Activated T-helper 1 cell treated with anti-CD3 and anti-CD28 coated beads, Interleukin-12 subunit alpha, Interleukin-12 subunit beta, Interleukin-2, Interleukin-4 antibody, amounts not matched to agents 30 ng/mL and 10 ng/mL and 1 ng/mL, durations not matched to agents 14 hours and 24 hours and 36 hours (primary cell): Measurements from ENCODE around the gene HPN. TPM values are rescaled to one million over a fixed set of nuclear protein-coding genes. Genes with fewer than 3 reads are reported as not detected.
A peak's percentile ranks its signal among the peaks of the same experiment; 100 is the strongest.

Source experiments
- DNase-seq: peaks from one replicate; pipeline ENCODE4 v3.0.0; 2021; ENCODE audit warnings: low spot score
- H3K27ac Mint-ChIP-seq: one replicate; pipeline ENCODE4 v1.8.0; 2021; ENCODE audit warnings: mild to moderate bottlenecking, mixed read lengths
- H3K27me3 Mint-ChIP-seq: one replicate; pipeline ENCODE4 v1.8.0; 2022; ENCODE audit warnings: mild to moderate bottlenecking, moderate library complexity, mixed read lengths; ENCODE audit not compliant: insufficient read depth
- H3K36me3 Mint-ChIP-seq: one replicate; pipeline ENCODE4 v1.8.0; 2021; ENCODE audit warnings: low read depth, mixed read lengths
- H3K4me1 Mint-ChIP-seq: one replicate; pipeline ENCODE4 v1.8.0; 2021; ENCODE audit warnings: low read depth, mixed read lengths
- H3K4me3 Mint-ChIP-seq: one replicate; pipeline ENCODE4 v1.8.0; 2021; ENCODE audit warnings: mild to moderate bottlenecking, moderate library complexity, mixed read lengths
- H3K9me3 Mint-ChIP-seq: one replicate; pipeline ENCODE4 v1.8.0; 2021; ENCODE audit warnings: mixed read lengths
- intact Hi-C: fragments of 100-400 bp; cut with micrococcal nuclease; formaldehyde crosslinking; loops from one replicate; pipeline ENCODE4 v1.15.1; 2024
- total RNA-seq: library from RNA; stranded (reverse); gene quantifications from 2 replicates; pipeline ENCODE4 v1.2.3, GENCODE V29; 2022

HPN gene
- total RNA-seq, 1 donor from 2014 or later = not detected

DNA sequence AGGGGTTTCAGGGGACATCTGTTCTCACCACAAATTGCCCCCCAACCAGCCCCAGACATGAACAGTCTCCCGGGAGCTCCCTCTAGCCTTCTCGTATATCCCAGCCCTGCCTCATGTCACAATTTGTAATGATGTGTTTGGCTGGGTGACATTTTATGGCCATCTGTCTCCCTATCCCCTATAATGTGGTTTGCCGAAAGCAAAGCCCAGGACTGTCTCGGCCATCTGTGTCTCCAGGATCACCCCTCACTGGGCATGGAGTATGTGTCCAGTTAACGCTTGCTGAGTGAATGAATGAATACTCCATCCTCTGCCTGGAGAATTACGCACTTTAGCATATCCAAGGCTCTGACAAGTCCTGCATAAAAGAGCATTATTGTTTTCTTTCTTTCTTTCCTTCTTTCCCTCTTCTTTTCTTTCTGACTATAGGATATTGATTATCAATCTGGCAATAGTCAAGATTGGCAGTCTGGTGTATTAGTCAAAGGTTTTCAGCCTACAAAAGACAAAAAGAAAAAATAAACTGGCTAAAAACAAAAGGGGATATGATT lies 15.1 kb downstream of the HPN start:
- intact Hi-C loops = no loop called here

DNA sequence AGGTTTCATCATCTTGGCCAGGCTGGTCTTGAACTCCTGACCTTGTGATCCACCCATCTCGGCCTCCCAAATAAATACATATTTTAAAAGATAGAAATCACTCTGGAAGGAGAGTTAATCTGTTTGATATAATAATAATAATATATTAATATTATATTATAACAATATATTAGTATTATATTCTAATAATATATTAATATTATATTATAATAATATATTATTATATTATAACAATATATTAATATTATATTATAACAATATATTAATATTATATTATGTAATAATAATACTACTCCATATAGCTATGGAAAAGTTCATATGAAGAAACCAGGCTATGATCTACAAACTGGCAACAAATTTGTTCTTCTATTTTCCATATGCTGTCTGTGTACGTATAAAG lies 16.8 kb downstream of the HPN start:
- H3K27me3 Mint-ChIP-seq = peaks cover 4% of the 10 kb centered on the region
- no peaks in the 10 kb centered on the region for H3K36me3 Mint-ChIP-seq
- no peaks in the 10 kb centered on the region for H3K4me1 Mint-ChIP-seq
- no peak overlapping the region for H3K27ac Mint-ChIP-seq
- no peak for DNase-seq
- no peak overlapping the region for H3K4me3 Mint-ChIP-seq
- intact Hi-C loops = no loop called here
- no peaks in the 10 kb centered on the region for H3K9me3 Mint-ChIP-seq

More for the DNA sequence above, 15.1 kb downstream of the HPN start:
- peaks cover 4% of the 10 kb centered on the region for H3K27me3 Mint-ChIP-seq
- no peaks in the 10 kb centered on the region for H3K9me3 Mint-ChIP-seq
- DNase-seq = no peak
- no peaks in the 10 kb centered on the region for H3K36me3 Mint-ChIP-seq
- no peaks in the 10 kb centered on the region for H3K4me1 Mint-ChIP-seq
- no peak overlapping the region for H3K27ac Mint-ChIP-seq
- no peak overlapping the region for H3K4me3 Mint-ChIP-seq

DNA sequence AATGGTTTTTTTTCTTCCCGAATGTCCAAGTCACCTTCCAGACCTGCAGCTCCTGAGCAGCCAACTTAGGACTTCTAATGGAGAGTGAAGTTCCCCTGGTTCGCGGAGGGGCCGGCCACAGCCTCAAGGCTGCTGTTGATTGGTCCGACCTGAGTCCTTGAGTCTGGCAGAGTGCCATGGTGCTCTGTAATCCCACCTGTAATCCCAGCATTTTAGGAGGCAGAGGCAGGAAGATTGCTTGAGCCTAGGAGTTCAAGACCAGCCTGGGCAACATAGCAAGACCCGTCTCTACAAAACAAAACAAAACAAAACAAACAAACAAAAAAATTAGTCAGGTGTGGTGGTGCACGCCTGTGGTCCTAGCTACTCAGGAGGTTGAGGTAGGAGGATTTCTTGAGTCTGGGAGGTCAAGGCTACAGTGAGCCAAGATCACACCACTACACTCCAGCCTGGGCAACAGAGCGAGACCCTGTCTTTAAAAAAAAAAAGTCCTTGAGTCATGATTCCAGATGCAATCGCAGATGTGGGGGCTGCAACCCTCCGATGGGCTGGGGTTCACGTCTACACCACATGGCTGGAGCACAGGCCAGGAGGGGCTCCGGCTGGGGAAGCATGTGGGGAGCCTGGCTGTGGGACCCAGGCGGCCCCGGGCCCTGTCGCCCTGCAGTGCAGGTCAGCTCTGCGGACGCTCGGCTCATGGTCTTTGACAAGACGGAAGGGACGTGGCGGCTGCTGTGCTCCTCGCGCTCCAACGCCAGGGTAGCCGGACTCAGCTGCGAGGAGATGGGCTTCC lies 17.7 kb downstream of the HPN start:
- H3K27me3 Mint-ChIP-seq = peaks cover 4% of the 10 kb centered on the region
- no peak for DNase-seq
- H3K27ac Mint-ChIP-seq = no peak overlapping the region
- no peaks in the 10 kb centered on the region for H3K36me3 Mint-ChIP-seq
- H3K4me1 Mint-ChIP-seq = peaks cover 7% of the 10 kb centered on the region
- H3K9me3 Mint-ChIP-seq = no peaks in the 10 kb centered on the region
- intact Hi-C loops = no loop called here
- H3K4me3 Mint-ChIP-seq = no peak overlapping the region

DNA sequence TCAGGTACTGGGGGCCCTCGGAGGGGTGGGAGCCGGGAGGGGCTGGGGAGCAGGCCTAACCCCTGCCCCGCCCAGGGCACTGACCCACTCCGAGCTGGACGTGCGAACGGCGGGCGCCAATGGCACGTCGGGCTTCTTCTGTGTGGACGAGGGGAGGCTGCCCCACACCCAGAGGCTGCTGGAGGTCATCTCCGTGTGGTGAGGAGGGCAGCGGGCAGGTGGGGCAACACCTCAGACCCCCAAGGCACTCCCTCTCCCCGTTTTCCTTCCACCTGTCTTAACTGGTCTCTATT lies 18.2 kb downstream of the HPN start:
- Mint-ChIP-seq H3K36me3 (no peaks in the 10 kb centered on the region), H3K4me3 (no peak overlapping the region), H3K9me3 (no peaks in the 10 kb centered on the region), H3K4me1 (peaks cover 7% of the 10 kb centered on the region), H3K27me3 (peaks cover 4% of the 10 kb centered on the region), H3K27ac (no peak overlapping the region)
- DNase-seq = no peak
- intact Hi-C loops = no loop called here

DNA sequence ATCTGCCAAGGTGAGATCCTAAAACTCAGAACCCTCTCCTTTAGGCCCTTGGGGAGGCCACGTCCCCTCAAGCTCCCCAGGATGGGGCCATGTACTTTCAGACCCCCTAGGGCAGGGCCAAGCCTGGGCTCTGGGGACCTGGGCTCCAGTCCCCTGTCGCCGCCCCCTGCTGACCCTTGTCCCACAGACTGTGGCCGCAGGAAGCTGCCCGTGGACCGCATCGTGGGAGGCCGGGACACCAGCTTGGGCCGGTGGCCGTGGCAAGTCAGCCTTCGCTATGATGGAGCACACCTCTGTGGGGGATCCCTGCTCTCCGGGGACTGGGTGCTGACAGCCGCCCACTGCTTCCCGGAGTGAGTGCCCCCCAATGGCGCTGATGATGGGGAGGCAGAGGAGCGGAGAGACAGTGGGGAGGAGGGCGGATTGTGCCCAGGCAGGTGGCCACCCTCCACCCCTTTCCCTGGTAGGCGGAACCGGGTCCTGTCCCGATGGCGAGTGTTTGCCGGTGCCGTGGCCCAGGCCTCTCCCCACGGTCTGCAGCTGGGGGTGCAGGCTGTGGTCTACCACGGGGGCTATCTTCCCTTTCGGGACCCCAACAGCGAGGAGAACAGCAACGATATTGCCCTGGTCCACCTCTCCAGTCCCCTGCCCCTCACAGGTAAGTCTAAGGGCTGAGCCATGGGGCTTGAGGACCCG lies 18.8 kb downstream of the HPN start:
- no peaks in the 10 kb centered on the region for H3K9me3 Mint-ChIP-seq
- H3K4me1 Mint-ChIP-seq = peaks cover 7% of the 10 kb centered on the region
- H3K27ac Mint-ChIP-seq = no peak overlapping the region
- H3K36me3 Mint-ChIP-seq = no peaks in the 10 kb centered on the region
- peaks cover 4% of the 10 kb centered on the region for H3K27me3 Mint-ChIP-seq
- intact Hi-C loops = no loop called here
- H3K4me3 Mint-ChIP-seq = no peak overlapping the region
- DNase-seq = no peak

DNA sequence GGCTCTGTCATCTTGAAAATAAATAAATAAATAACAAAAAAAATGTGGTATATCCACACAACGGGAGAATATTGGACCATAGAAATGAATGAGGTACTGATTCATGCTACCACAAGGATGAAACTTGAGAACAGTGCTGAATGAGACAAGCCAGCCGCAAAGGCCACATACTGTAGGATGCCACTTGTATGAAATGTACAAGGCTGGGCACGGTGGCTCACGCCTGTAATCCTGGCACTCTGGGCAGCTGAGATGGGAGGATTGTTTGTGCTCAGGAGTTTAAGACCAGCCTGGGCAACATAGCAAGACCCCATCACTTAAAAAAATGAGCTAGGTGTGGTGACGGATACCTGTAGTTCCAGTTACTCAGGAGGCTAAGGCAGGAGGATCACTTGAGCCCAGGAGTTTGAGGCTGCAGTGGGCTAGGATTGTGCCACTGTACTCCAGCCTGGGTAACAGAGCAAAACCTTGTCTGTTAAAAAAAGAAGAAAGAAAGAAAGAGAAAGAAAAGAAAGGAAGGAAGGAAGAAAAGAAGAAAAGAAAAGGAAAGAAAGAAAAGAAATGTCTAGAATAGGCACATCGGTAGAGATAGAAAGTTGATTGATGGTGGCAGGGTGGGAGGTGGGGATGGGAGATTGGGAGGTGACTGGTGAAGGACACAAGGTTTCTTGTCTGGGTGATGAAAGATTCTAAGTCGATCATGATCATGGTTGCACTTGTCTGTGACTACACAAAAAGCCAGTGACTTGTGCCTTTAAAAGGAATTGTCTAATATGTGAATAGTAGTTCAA lies 20.3 kb downstream of the HPN start:
- no peaks in the 10 kb centered on the region for H3K27me3 Mint-ChIP-seq
- H3K9me3 Mint-ChIP-seq = no peaks in the 10 kb centered on the region
- H3K4me3 Mint-ChIP-seq = no peak overlapping the region
- peaks cover 11% of the 10 kb centered on the region for H3K4me1 Mint-ChIP-seq
- no peaks in the 10 kb centered on the region for H3K36me3 Mint-ChIP-seq
- no peak for DNase-seq
- no peak overlapping the region for H3K27ac Mint-ChIP-seq
- intact Hi-C loops = no loop called here

DNA sequence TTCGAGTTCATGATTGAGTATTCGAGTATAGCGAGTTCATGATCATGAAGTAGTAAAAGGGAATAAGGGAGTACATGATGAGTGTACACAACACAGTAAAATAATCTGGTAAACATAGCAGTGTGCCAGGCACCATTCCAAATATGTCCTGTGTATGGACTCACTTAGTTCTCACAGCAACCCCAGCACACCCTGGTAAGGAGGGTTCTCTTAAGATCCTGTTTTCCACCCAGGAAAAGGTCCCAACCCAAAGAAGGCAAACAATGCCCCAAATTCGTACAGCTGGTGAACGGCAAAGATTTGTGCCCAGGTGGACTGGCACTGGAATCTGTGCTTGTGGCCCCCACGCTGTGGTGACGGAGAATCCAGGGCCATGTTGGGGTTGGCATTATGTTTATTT lies 21.4 kb downstream of the HPN start:
- peaks cover 16% of the 10 kb centered on the region for H3K4me1 Mint-ChIP-seq
- H3K27me3 Mint-ChIP-seq = no peaks in the 10 kb centered on the region
- H3K9me3 Mint-ChIP-seq = no peaks in the 10 kb centered on the region
- H3K36me3 Mint-ChIP-seq = no peaks in the 10 kb centered on the region
- no peak overlapping the region for H3K4me3 Mint-ChIP-seq
- H3K27ac Mint-ChIP-seq = no peak overlapping the region
- intact Hi-C loops = no loop called here
- no peak for DNase-seq

DNA sequence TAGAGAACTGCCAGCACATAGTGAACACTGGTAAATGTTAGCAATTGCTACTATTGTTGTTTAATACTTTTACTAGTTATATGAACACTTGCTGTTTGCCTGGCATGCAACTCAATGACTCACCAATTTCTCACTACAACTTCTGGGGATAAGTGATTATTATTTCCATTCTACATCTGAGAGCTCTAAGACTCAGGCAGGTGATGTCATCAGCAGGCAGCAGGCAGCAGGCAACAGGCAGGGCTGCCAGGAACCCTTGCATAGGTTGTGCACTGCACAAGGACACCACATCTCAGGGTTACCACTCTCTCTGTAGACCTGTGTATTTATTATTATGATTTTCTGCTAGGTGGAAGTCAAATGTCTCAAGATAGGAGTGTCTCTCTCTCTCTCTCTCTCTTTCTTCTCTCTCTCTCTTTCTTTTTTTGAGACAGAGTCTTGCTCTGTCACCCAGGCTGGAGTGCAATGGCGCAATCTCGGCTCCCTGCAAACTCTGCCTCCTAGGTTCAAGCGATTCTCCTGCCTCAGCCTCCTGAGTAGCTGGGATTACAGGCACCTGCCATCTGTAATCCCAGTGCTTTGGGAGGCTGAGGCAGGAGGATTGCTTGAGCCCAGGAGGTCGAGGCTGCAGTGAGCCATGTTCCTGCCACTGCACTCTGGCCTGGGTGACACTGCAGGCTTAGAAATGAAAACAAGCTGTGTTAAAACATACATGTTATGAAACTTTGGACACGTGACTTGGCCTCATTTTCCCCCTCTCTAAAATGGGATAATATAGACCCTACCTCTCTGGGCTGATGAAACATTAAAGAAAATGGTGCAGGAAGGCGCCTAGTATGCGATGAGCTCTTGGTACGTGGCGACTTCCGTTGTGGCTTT lies 22.7 kb downstream of the HPN start:
- no peaks in the 10 kb centered on the region for H3K9me3 Mint-ChIP-seq

DNA sequence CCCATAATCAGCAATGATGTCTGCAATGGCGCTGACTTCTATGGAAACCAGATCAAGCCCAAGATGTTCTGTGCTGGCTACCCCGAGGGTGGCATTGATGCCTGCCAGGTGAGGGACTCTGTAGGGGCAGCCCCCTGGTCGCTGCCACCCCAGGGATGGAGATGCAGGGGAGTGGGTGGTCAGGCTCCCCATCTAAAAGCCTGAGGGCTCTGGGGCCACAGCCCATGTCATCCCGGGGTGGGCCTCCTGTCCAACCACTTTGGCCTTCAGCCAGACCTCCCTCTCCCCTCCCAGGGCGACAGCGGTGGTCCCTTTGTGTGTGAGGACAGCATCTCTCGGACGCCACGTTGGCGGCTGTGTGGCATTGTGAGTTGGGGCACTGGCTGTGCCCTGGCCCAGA lies 24.1 kb downstream of the HPN start:
- Mint-ChIP-seq H3K4me3 (no peak overlapping the region), H3K4me1 (peaks cover 16% of the 10 kb centered on the region), H3K27me3 (peaks cover 6% of the 10 kb centered on the region), H3K27ac (no peak overlapping the region), H3K9me3 (peaks cover 7% of the 10 kb centered on the region), H3K36me3 (no peaks in the 10 kb centered on the region)
- intact Hi-C loops = no loop called here
- DNase-seq = no peak

More for the DNA sequence above, 22.7 kb downstream of the HPN start:
- Mint-ChIP-seq H3K27me3 (peaks cover 4% of the 10 kb centered on the region), H3K27ac (peak overlapping the region; percentile 68), H3K4me3 (no peak overlapping the region), H3K4me1 (peaks cover 16% of the 10 kb centered on the region), H3K36me3 (no peaks in the 10 kb centered on the region)
- intact Hi-C loops = no loop called here
- no peak for DNase-seq

DNA sequence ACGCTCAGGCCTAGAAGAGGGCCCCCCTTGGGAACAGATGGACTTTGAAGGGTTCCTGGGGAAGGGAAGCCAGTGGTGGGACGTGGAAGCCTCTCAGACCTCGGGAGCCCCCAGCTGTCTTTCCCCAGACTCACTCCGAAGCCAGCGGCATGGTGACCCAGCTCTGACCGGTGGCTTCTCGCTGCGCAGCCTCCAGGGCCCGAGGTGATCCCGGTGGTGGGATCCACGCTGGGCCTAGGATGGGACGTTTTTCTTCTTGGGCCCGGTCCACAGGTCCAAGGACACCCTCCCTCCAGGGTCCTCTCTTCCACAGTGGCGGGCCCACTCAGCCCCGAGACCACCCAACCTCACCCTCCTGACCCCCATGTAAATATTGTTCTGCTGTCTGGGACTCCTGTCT lies 24.6 kb downstream of the HPN start:
- no peak overlapping the region for H3K4me3 Mint-ChIP-seq
- DNase-seq = no peak
- intact Hi-C loops = loop anchor here (2.0 kb wide), 1 partner anchor 201 kb away; no protein-coding TSS in a partner anchor

DNA sequence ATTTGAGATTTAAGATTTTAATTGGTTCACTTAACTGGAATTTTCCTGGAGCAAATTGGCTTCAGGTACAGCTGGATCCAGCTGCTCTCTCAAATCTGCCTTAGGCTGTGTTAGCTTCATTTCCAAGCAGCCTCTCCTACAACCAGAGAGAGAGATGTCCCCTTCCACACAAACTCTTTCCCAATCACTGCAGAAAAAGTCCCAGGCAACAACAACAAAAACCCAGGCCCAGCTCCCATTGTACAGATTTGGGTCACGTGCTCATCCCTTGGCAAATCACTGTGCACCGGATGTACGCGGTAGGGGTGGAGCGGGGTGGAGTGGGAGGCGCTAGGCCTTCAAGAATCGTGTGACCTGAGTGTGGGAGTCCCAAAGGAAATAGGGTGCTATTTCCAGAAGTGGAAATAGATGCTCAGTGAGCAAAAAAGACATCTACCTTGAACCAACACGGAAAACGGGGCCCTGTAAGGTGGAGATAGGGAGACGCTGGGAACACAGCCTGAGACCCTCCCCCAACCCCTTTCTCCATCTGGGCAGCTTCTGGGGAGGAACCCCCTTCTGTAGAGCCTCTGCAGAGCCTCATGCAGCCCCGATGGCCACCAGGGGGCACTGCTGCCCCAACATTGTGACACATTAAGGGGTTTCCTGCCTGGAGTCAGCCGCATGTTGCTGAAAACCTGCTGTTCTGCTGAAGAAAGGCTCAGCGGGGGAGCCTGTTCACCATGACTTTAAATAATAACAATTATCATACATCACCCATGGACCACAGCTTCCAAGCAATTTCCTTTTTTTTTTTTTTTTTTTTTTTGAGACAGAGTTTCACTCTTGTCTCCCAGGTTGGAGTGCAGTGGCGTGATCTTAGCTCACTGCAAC lies 25.4 kb downstream of the HPN start:
- peak; percentile 79 for DNase-seq
- Mint-ChIP-seq H3K27me3 (peaks cover 6% of the 10 kb centered on the region), H3K27ac (peak overlapping the region; percentile 57), H3K9me3 (peaks cover 8% of the 10 kb centered on the region), H3K36me3 (no peaks in the 10 kb centered on the region), H3K4me1 (peaks cover 16% of the 10 kb centered on the region), H3K4me3 (peak overlapping the region; percentile 42)
- intact Hi-C loops = loop anchor here (1.0 to 2.0 kb wide), 6 partner anchors 23 to 200 kb away; partner anchors contain the start of gene LGI4

More for the DNA sequence above, 24.6 kb downstream of the HPN start:
- Mint-ChIP-seq H3K36me3 (no peaks in the 10 kb centered on the region), H3K9me3 (peaks cover 8% of the 10 kb centered on the region), H3K27ac (no peak overlapping the region), H3K27me3 (peaks cover 6% of the 10 kb centered on the region), H3K4me1 (peaks cover 16% of the 10 kb centered on the region)
